Inflammatory macrophage treated with lipopolysaccharide for 1 hour (primary cell): ENCODE results near the gene ZFP36L1.
A peak's percentile ranks its signal among the peaks of the same experiment; 100 is the strongest.

Experiments
- DNase-seq, 2 donors: peaks; one replicate each; pipeline ENCODE4 v3.0.0-alpha.2; 2020 to 2022

Gene ZFP36L1

DNA sequence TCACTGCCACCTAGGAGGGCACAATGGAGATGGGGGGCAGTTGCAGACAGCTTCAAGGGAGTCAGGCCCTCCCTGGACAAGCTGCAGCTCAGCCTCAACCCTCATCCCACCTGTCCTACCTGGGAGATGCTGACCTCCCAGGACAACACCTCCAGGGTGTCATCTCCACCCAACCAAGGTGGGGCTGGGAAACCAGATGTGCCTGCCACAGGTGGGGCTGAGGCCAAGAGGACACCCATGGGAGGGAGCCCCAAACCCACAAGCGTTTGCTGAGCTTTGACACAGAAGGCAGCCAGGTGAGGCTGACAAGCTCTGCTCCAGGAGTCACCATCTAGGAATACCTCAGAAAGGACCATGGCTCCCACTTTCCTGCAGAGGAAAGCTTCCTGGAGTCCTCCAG is 31.5 kb downstream of the ZFP36L1 start:
- no peak for DNase-seq

- DNase-seq = no peak
Measured at GRCh38 chr14:68760761-68761160, 32.1 kb downstream of the ZFP36L1 start.

DNA sequence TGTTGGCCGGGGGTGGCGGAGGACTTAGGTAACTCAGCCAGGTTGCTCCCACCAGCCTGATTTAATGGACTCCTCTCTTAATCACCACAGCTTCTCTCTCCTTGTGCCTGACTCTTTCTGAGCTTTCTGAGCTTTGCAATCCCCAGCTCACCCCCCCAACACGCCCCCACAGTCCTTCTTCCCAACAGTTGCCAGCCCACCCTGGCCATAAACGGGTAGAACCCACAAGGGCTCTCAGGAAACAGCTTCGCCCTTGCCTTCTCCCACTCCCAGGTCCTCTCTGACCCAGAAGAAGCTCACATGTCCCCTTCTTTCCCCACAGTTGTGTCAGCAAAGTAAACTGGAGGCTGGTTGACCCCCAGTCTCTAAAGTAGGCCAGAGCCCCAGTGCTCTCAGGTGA is 32.9 kb downstream of the ZFP36L1 start:
- peak in 1 of 2 donors; percentile 61 for DNase-seq

DNA sequence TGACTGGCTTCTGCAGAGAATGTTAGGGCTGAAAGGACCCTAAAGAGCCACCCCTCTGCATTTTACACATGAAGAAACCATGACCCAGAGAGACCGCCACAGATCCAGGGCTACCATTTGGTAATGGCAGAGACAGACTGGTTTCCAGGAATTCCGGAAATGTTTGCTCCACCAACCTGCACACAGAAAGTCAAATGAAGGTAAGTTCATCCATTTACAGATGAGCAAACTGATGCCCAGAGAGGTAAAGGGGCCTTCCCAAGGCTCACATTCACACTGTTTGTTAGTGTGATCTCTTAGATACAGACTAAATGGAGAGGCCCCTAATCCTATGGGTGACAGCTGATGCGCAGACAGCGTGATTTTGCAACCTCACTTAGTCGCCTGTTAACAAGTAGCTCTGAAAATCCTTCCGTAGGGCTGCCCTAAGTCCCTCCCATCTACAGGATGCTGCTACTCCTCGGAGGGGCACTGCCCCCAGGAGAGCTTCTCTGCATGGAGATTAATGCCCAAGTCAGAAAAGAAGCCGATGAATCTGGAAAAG is 33.8 kb downstream of the ZFP36L1 start:
- DNase-seq = no peak

DNA sequence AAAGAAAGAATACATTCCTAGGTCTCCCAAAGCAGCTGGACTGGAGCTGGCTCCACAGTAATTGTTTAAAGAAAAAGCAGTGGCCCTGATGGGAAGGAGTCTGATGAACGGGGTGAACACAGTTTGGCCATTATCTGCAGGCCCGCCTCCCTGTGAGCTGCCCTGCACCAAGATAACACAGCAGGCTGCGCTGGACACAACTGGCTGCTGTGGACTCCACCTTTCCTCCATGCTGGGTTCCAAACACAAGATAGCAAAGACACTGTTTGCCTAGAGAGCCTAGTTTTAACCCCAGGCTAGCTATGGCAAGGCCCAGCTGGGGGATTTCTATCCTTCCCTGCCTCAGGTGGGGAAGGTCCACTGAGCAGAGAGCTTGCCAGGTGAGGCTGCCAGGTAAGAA is 34.6 kb downstream of the ZFP36L1 start:
- no peak for DNase-seq

DNA sequence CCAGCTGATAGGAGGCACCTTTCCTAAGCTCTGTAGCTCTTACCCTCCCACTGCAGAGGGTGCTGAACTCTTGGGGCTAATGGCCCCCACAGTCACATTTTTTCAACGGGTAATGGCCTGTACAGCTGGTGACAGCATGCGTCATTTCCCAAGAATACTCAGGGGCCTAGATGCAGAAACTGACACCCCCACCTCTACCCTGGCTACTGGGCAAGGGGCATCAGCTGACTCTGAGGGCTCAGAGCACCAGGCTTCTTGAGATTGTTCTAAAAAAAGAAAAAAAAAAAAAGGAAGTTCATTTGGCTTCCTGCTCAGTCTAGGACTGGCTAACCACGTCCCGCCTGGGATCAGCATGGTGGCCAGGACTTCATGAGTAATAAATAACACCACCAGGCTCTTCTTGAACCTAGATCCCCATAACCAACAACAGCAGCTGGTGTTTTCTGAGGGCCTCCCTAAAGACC is 35.2 kb downstream of the ZFP36L1 start:
- DNase-seq = peak; percentile 76 to 98

DNA sequence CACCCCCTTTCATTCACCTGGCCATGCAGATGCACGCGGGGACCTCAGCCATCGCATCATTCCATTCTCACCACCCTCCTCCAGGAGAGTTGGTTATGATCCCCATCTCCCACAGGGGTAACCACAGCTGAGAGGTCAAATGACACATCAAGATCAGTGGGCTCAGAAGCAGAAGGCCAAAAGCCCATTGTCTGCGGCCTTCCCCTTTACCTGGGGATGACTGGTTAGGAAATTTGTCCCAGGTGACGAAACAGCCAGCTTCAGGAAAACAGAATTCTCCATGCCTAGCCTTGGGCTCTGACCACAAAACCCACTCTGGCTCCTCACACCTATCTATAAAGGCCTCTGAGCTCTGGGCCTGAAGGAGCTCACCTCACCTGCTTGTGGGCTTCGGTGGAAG is 36.1 kb downstream of the ZFP36L1 start:
- no peak for DNase-seq

DNA sequence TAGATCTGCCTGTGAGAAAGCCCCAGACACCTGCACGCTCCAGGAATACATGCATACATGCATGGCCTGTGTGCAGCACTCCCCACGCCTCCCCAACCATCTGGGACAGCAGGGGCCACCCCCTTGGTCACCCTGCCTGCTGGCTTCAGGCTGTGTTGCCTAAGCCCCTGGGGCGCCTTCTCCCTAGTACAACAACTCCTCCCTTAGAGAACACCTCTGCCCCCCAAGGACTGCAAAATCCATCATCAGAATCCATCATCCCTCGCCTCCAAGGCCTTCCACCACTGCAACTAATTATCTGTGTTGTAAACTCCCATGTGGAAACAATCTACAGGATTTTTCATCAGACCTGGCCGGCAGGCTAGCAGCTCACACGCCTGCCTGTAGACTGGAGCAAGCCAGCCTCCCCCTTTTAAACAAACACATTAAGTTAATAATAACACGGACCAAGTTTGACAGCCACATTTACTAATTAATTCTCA is 36.8 kb downstream of the ZFP36L1 start:
- DNase-seq = no peak

DNA sequence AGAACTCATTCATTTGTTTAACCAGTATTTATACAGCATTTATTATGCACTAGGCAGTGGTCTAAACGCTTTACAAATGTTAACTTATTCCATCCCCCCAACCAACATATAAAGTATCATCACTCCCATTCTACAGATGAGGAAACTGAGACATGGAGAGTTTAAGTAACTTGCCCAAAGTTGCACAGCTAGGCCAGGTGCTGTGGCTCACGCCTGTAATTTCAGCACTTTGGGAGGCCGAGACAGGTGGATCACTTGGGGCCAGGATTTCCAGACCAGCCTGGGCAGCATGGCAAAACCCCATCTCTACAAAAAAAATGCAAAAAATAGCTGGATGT is 37.9 kb downstream of the ZFP36L1 start:
- DNase-seq = no peak

- peak; percentile 53 to 69 for DNase-seq
Measured at GRCh38 chr14:68753690-68754089, 39.2 kb downstream of the ZFP36L1 start.

- DNase-seq = no peak
Measured at GRCh38 chr14:68752271-68753006, 40.4 kb downstream of the ZFP36L1 start.

GRCh38 chr14:68749487-68750475 is 43.1 kb downstream of the ZFP36L1 start:
- no peak for DNase-seq

GRCh38 chr14:68748691-68749090 is 44.2 kb downstream of the ZFP36L1 start:
- DNase-seq = no peak

DNA sequence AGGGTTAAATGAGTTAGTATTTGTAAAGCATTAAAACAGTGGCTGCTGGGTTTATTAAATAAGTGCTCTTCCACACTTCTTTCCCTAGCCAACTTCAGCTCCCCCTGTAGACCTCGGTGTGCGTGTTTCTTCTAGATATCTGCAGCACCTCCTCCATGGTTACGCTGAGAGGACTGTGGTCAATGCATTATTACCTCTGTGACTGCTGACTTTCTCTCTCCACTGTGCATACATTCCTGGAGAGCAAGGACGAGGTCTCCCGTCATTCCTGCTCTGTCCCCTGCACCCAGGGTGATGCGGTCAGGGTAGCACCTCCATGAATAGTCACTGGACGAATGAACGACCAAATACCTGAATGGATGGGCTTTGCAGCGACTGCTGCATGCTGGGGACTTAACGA is 44.6 kb downstream of the ZFP36L1 start:
- DNase-seq = no peak

GRCh38 chr14:68747393-68747792 is 45.5 kb downstream of the ZFP36L1 start:
- no peak for DNase-seq

DNA sequence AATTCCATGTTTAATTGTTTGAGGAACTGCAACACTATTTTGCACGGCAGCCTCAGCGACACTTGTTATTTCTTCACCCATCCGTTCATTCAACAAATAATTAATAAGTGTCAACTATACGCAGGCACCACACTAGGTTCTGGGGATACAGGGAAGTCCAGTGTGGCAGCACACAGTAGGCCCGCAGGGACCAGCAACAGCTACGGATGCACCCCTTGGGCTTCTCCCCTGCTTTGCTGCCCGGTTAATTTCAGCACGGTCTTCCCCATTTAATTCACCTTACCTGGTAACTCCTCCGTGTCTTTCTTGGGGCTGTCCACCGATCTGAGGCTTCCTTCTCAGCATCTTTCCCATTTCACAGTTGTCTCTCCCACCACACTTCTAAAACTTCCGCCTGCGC is 48.3 kb downstream of the ZFP36L1 start:
- no peak for DNase-seq

DNA sequence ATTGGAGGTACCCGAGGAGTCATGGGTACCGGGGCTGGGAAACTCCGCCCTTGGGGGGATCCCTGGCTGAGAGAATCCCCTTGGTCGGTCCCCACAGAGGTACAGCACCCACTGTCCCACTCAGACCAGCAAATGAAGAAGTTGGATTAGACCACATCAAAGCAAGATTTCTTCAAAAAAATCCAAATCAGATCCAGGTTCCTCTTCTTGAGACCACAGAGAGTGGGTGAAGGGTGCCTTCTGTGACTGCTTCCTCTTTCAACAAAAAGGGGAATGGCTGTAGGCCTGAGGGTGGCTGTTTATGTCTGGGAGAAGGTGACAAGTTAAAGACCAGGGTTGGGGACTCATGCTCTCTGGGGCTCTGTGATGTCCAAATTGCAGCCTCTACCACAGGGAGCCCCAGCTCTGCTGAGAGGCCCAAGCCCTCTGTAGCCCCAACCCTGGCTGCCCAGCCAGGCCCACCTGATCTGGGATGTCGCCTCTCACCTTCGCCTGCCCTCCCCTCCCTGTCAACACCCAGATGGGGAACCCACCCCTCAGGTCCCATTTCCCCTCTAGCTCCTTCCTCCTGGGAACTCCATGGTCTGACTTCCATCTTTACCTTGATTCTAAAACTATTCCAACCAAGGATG is 50.9 kb downstream of the ZFP36L1 start:
- peak; percentile 96 to 100 for DNase-seq

DNA sequence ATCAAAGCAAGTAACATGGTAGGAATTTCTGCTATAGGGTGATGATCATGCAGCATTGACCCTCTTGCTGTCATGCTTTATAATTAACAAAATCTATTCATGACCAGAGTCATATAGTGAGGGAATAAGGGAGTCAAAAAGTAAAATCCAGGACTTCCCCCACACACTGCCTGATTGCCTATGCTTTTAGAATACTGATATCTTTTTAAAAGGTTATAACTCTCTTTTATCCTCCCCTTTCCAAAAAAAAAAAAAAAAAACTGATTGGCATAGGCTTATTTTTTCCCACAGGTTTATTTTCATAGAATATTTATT is 51.4 kb downstream of the ZFP36L1 start:
- peak in 1 of 2 donors; percentile 67 for DNase-seq

- no peak for DNase-seq
Measured at GRCh38 chr14:68740788-68741476, 51.9 kb downstream of the ZFP36L1 start.

DNA sequence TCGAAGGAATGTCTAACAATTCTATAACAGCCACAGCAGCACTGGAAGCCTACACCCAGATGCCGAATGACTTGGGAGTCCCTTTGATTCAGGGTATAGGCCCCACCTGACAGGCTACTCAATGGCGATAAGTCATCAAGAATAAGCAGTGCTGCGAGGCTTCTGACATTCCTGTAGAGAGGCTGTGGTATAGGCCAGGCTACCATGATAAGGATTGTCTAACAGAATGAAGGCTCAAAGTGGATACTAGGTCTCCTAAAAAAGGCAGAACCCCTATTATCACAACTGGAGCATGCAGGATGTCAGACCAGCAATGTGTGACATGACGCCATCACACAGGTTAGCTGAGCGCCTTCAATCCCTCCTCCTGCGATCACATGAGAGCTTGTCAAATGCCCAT is 53.2 kb downstream of the ZFP36L1 start:
- DNase-seq = no peak

GRCh38 chr14:68738559-68738958 is 54.3 kb downstream of the ZFP36L1 start:
- DNase-seq = no peak
